GM18868 (cell line): ENCODE measurements around the gene OVOL3.

Source experiments
- ATAC-seq: cut with Tn5 transposase; IDR thresholded peaks from one replicate; pipeline ENCODE4 v1.9.1; 2021; ENCODE audit warnings: mild to moderate bottlenecking, moderate library complexity; ENCODE audit not compliant: unreplicated experiment

OVOL3 gene

DNA sequence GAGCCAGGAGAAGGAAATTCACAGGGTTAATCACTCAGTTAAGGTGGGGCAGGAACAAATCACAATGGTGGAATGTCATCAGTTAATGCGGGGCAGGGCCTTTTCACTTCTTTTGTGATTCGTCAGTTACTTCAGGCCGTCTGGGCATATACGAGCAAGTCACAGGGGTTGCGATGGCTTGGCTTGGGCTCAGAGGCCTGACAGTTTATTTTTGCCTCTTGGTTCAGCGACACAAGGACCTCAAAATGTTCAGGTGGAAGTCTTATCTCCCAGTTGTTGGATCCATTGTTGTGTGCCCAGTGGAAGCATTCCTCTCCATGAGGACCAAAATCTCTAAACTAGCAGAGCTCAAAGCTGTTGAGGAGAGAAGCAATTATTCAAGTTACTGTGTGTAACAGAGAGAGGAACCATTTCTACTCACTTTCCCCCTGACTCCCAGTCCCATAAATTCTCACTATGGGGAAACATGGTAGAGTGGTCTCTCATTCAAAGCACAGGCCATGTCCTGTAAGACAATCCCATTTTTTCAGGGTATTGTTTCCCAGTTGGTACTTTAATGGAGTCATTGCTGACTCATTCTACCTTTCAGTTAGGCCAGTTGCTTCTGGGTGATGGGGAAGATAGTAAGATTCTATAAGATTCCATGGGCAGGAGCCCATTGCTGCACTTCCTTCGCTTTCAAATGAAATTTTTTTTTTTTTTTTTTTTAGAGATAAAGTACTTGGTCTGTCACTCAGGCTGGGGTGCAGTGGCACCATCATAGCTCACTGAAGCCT is 50.1 kb downstream of the OVOL3 start:
- no peak for ATAC-seq
